ENCODE data around the gene RNU1-4.
"Not testable (repeated sequence)": the region's sequence is repeated elsewhere in the genome, so short reads cannot be mapped to it uniquely, and the experiment has no call there.

RNU1-4 gene

DNA sequence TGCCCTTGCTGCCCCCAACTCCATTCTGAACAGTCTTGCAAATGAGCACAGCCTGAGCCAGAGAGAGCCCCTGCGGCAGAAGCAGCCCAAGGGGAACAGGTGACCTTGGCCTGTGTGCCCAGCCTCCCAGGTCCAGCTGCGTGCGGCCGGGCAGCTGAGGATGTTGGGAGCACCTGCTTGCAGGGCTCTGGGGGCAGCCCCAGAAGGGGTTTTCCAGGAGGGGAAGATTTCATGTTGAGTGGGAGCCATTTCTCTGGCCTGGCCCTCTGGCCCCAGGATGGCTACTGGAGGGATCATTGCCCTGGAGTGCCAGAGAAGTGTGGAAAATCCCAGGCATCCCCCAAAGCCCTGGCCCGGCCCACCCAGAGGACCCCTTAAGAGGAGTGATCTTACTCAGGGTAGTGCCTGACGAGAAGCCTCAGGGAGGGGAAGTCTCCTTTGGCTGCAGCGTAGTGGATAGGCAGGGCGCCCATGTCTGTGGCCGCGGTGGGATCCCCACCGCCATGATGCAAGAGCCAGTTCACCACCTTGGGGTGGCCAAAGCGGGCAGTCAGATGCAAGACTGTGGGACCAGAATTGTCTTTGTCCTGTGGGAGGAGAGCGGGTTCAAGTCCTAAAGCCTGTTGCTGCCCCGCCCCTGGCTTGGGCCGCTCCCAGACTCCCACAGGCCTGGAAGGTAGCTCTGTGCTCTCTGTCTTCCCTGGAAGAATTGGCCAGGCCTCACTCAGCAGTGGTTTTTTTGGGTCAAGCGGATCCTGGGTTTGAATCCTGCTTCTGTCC lies 20.6 kb upstream of the RNU1-4 start:
- TF ChIP-seq, protein P1, sequence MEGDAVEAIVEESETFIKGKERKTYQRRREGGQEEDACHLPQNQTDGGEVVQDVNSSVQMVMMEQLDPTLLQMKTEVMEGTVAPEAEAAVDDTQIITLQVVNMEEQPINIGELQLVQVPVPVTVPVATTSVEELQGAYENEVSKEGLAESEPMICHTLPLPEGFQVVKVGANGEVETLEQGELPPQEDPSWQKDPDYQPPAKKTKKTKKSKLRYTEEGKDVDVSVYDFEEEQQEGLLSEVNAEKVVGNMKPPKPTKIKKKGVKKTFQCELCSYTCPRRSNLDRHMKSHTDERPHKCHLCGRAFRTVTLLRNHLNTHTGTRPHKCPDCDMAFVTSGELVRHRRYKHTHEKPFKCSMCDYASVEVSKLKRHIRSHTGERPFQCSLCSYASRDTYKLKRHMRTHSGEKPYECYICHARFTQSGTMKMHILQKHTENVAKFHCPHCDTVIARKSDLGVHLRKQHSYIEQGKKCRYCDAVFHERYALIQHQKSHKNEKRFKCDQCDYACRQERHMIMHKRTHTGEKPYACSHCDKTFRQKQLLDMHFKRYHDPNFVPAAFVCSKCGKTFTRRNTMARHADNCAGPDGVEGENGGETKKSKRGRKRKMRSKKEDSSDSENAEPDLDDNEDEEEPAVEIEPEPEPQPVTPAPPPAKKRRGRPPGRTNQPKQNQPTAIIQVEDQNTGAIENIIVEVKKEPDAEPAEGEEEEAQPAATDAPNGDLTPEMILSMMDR (IDR thresholded peaks at IDR 0.05; ENCODE audit: low read depth, low read length) = no peak
- no peak overlapping the region for H3K4me3 ChIP-seq (ENCODE audit: low read depth, low read length)

DNA sequence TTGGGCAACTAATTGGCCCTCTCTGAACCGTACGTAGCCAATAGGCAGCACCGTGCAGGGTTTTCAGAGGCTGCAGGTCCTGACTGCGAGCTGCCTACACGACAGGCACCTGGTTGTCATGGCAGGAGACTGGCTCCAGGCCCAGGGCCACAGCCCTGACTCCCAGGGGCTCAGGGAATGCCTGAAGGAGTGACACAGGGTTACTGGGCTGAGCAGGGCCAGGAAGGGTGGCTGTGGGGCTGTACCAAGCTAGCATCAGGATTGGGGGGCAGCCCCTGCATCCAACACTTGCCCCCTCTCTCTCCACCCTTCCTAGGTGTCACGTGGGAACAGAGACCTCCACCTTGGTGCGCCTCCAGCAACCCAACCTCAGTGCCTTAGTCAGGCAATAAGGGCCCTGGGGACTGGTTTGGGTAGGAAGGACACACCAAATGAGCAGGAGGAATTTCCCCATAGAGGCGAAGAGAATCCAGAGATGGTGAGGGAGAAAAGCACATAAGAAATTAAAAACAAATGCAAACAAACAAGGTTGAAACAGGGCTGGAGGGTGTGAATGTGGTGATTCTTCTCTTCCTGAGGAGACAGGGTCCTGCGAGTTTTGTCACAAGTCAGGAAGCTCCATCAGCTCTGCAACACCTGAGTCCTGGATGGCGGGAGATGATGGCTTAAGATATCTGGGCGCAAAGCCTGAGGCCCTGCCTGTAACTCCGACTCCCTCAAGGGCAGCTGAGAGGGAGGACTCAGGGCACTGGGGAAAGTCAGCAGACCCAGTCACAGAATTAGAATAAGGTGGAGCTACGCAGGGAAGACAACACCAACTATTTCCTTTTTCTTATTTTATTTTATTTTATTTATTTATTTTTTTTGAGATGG lies 19.7 kb upstream of the RNU1-4 start:
- H3K4me3 ChIP-seq (ENCODE audit: low read depth, low read length) = no peak overlapping the region
- TF ChIP-seq, protein P1 (IDR thresholded peaks at IDR 0.05; ENCODE audit: low read depth, low read length) = no peak

DNA sequence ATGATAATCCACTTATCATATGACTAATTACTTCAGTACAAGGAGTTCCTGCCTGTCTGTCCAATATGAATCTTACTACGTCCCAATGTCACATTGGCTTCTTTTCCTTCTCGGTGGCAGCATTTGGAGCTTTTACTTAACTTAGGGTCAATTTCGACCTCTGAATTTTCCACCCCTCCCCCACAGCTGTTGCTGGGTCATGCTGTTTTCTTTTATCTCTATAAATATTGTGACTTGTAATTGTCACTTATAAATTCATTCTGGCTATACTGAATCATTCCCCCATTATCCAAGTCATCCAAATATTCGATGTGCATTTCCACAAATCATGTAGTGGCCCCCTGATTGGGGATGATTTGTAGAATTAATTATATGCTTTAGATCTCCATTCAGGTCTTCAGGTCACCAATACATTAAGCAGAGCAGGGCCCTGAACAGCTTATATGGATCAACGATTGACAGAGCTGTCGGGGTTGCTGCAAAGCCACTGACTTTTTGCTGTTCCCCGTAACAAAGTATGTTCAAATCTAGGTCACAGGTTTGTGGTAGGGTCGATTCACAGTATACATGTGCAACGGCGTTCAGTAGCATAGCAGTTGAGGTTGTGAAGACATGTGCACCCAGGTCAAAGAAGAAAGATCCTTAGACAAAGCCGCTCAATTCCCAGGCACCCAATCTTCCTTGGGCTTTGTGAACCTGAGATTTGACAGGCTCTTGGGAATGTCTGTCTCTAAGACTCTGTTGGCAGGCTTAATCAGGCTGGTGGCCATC lies 18.3 kb upstream of the RNU1-4 start:
- TF ChIP-seq, protein P1 (IDR thresholded peaks at IDR 0.05; ENCODE audit: low read depth, low read length) = no peak

DNA sequence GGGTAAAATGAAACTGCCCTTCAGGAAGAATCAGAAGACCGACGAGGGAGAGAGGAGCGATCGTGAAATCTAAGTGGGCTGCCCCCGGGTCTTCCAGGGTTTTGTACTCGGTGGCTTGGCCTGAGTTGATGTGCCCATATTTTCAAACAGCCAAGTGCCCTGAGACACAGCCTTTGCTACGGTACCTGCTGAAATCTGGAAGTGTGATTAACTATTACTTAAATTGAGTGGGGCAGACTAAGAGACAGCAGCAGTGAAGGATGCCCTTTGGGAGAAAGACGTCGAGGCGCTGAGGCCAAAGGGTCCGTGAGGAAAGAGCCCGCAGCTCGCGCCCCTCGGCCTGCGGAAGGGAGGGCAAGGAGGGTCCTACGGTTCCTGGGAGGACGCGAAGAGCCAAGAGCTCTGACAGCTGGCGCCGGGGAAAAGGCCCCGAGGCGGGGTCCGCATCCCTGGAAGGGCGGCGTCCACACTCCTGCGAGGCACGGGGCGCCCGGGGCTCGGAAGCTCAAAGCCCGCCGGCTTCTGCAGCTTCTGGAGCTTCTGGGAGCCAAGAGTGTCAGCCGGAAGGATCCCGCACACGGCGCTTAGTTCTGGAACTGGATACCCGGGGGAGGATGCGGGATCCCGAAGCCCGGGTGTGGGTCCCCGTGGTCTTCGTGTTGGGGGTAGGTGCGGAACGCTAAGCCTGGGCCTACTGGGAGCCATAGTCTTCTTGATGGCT lies 15.4 kb upstream of the RNU1-4 start:
- H3K4me3 ChIP-seq (ENCODE audit: low read depth, low read length) = no peak overlapping the region
- TF ChIP-seq, protein P1 (IDR thresholded peaks at IDR 0.05; ENCODE audit: low read depth, low read length) = no peak

More for the DNA sequence above, 18.3 kb upstream of the RNU1-4 start:
- no peak overlapping the region for H3K4me3 ChIP-seq (ENCODE audit: low read depth, low read length)

DNA sequence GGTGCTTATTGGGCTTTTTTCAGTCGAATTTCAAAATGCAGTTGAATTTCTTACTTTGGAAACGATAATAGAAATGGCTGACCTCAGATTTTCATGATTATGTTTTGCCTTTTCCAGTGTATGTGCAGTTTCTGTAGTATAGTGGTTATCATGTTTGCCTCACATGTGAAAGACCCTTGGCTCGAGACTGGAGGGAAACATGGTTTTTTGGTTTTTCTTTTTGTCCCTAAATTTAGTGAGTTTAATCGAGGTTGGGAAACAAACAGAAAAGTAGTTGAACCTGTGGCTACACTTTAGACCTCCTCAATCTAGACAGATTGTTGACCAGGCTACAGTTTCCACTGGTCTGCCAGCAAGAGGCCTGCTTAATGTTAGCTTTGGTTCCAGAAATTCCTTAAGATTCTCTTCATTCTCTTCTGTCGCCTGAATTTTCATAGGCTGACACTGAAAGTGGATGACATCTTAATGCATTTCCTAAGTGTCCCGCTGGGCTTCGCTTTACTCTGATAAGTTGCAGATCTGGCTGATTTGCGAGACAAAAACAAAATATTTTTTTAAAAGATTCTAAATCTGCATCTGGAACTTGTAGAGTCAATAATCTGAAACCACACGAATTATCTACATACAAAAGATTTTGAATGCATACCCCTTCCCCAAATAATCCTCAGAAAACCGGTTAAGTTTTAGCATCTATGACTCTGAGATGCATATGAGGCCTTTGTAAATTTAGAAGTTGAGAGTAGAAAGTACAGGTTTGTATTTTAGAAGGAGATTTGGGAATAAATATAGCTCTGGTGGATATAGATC lies 14.7 kb upstream of the RNU1-4 start:
- not testable (repeated sequence) for H3K4me3 ChIP-seq (ENCODE audit: low read depth, low read length)

DNA sequence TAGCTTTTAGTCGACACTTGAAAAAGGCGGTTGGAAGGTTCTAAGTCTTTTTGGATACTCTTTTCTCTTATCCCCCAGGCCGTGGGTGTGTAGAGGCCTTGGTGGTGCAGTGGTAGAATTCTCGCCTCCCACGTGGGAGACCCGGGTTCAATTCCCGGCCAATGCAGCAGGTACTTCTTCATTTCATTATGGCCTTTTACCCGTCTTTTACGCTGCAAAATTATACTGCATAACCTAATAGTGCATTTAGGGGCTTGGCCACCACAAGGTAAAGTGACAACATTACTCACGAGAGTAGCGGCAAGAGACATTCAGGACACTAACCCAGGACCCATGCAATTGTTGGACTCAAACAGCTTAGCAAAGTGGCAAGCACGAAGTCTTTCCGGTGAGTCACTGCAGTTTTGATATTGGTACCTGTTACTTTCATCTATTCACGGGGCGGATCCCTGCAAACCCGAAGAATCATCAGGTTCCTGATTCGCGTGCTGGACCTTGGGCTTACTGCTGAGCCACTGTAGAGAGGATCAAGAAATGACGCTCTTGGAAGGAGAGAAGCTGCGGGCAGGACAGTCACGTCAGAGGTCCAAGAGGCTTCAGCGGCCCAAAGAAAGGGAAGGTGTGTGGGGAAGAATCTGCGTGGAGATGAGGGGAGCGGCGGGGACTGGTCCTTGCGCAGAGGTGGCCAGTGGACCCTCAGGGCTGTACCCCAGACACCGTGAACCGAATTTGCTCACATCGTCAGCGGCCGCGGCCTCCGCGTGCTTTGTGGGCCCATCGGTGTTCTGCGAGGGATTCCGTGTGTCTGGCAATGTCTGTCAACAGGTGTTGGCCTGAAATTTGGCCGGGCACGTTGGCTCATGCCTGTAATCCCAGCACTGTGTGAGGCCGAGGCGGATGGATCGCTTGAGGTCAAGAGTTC lies 12.9 kb upstream of the RNU1-4 start:
- H3K4me3 ChIP-seq (ENCODE audit: low read depth, low read length) = no peak overlapping the region
- TF ChIP-seq, protein P1 (IDR thresholded peaks at IDR 0.05; ENCODE audit: low read depth, low read length) = no peak

DNA sequence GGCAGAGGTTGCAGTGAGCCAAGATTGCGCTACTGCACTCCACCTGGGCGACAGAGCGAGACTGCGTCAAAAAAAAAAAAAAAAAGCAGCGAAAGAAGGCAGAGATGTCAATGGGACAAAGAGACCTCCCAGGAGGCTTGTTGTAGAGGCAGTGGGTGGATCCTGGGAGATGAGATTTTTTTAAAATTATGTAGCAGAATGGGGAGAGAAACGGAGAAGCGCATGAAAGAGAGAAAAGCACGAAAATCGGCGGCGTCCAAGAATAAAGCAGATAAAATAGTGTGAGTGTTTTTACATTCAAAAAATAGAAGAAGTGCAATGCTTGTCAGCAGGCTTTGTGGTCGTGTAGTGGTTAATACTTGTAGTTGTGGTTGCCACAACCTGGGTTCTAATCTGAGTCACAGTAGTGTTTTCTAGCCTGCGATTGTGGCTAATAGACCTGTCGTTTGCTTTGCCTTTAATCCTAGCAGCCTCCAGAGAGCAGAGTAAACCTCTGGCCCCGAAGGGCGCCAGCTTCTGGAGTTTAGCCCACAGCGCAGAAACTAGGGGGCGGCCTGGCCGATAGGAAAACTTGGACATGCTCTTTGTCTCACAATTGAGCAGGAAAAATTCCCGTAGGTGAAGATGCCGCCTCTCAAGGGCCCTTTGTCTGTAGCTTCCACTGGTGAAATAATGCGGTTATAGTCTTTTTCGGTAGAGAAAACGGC lies 11.9 kb upstream of the RNU1-4 start:
- not testable (repeated sequence) for H3K4me3 ChIP-seq (ENCODE audit: low read depth, low read length)

DNA sequence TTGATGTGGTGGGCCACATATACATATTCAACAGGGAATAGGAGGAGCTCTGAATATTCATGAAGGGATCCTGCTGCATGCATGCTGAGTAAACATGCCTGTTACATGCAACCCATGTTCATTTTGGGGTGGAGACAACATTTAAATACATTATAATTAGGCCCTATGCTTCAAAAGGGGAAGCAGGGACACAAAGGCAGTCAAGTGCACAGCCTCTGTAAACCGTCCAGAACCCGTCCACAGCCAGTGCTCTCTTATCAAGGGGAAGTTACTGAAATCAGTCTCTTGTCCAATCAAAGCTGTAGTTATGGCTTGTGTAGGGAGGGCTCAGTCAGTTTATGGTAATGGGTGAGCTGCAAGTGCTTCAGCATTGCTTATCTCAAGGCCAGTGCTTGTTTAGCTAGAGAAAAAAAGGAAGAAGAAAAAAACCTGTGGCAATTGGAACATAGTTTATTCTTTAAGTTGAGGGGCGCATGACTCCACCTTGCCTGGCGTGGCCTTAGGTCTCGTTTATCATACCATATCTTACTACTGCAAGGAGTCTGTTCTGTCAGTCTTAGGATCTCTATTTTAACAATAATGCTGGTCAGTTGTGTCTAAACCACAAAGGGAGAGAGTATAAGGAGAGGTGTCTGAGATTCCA lies 7.9 kb upstream of the RNU1-4 start:
- not testable (repeated sequence) for H3K4me3 ChIP-seq (ENCODE audit: low read depth, low read length)

DNA sequence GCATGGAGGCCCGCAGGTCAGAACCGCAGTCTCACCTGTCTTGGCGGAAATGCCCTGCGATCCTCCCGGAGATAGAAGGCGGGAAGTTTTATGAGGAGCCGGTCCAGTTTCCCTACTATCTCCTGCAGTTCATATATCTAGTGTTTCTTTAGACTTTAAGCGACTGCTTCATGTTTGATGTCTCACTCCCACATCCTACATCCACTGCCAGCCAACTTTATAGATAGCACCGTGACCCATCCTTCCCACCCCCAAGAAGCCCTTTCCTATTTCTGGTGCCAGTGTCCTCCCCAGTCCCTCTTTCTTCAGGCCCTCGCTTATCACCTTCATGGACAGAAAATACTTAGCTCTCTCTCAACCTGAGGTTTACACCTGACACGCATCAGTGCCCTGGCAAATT lies 914 bp downstream of the RNU1-4 start:
- not testable (repeated sequence) for H3K4me3 ChIP-seq (ENCODE audit: low read depth, low read length)
